SK-N-SH treated with all-trans-retinoic acid at 6 μM for 48 hours (cell line): ENCODE data around the gene WDR5.

Experiments used
- ATAC-seq: fragments of 200-7000 bp; cut with Tn5 transposase; 3 replicates; pipeline ENCODE4 v1.9.1; 2020; ENCODE audit warnings: mild to moderate bottlenecking, moderate library complexity
- ARNTL ChIP-seq: fragments of 450-650 bp; formaldehyde crosslinking; IDR thresholded peaks from 2 replicates; pipeline ENCODE4 v1.5.0; 2020; ENCODE audit warnings: low read depth, mild to moderate bottlenecking, moderate library complexity, borderline replicate concordance
- BACH2 ChIP-seq: fragments of 250-450 bp; sonication (Bioruptor Pico); IDR thresholded peaks from 2 replicates; pipeline ENCODE4 v1.9.0; 2021; ENCODE audit warnings: mild to moderate bottlenecking, borderline replicate concordance
- CSRNP3 ChIP-seq: fragments of 250-450 bp; sonication (Bioruptor Pico); IDR thresholded peaks from 2 replicates; pipeline ENCODE4 v1.5.1; 2021; ENCODE audit warnings: mild to moderate bottlenecking, moderate library complexity
- ESRRG ChIP-seq: fragments of 250-450 bp; sonication (Bioruptor Pico); IDR thresholded peaks from 2 replicates; pipeline ENCODE4 v1.6.1; 2021; ENCODE audit warnings: mild to moderate bottlenecking
- GLIS3 ChIP-seq: fragments of 250-450 bp; sonication (Bioruptor Pico); IDR thresholded peaks from 2 replicates; pipeline ENCODE4 v1.5.0; 2020; ENCODE audit warnings: mild to moderate bottlenecking, moderate library complexity
- PATZ1 ChIP-seq: fragments of 250-450 bp; sonication (Bioruptor Pico); IDR thresholded peaks from 2 replicates; pipeline ENCODE4 v1.8.0; 2020; ENCODE audit warnings: mild to moderate bottlenecking, moderate library complexity, borderline replicate concordance
- PPARA ChIP-seq: fragments of 250-450 bp; sonication (Bioruptor Pico); IDR thresholded peaks from 2 replicates; pipeline ENCODE4 v1.5.0; 2020; ENCODE audit warnings: mild to moderate bottlenecking, borderline replicate concordance
- RARB ChIP-seq: fragments of 250-450 bp; sonication (Bioruptor Pico); IDR thresholded peaks from 2 replicates; pipeline ENCODE4 v1.8.0; 2021; ENCODE audit warnings: mild to moderate bottlenecking, moderate library complexity
- SNAI2 ChIP-seq: fragments of 250-450 bp; sonication (Bioruptor Pico); IDR thresholded peaks from 2 replicates; pipeline ENCODE4 v1.5.0; 2020; ENCODE audit warnings: mild to moderate bottlenecking, moderate library complexity
- TCF4 ChIP-seq: fragments of 250-450 bp; sonication (Bioruptor Pico); IDR thresholded peaks from 2 replicates; pipeline ENCODE4 v1.8.0; 2021; ENCODE audit warnings: mild to moderate bottlenecking, moderate library complexity, borderline replicate concordance
- TSHZ2 ChIP-seq: fragments of 250-450 bp; sonication (Bioruptor Pico); IDR thresholded peaks from 2 replicates; pipeline ENCODE4 v1.5.0; 2020; ENCODE audit warnings: mild to moderate bottlenecking, moderate library complexity
- ZFP3 ChIP-seq: fragments of 250-450 bp; sonication (Bioruptor Pico); IDR thresholded peaks from 2 replicates; pipeline ENCODE4 v1.5.0; 2020; ENCODE audit warnings: mild to moderate bottlenecking, moderate library complexity
- ZFP30 ChIP-seq: fragments of 450-650 bp; formaldehyde crosslinking; IDR thresholded peaks from 2 replicates; pipeline ENCODE4 v1.5.0; 2022; ENCODE audit warnings: mild to moderate bottlenecking, moderate library complexity
- ZNF565 ChIP-seq: fragments of 450-650 bp; formaldehyde crosslinking; conservative IDR thresholded peaks from 2 replicates; pipeline ENCODE4 v1.5.0; 2020; ENCODE audit warnings: low read depth, mild to moderate bottlenecking, moderate library complexity
- ZNF70 ChIP-seq: fragments of 450-650 bp; formaldehyde crosslinking; IDR thresholded peaks from 2 replicates; pipeline ENCODE4 v1.5.0; 2020; ENCODE audit warnings: mild to moderate bottlenecking, moderate library complexity
- ZNF8 ChIP-seq: fragments of 450-650 bp; formaldehyde crosslinking; IDR thresholded peaks from 2 replicates; pipeline ENCODE4 v1.5.0; 2020; ENCODE audit warnings: mild to moderate bottlenecking, moderate library complexity
- TF ChIP-seq, protein P1 (sequence below): fragments of 250-450 bp; sonication (Bioruptor Pico); IDR thresholded peaks from 2 replicates; pipeline ENCODE4 v1.8.0; 2021; ENCODE audit warnings: low read depth, mild to moderate bottlenecking, moderate library complexity, borderline replicate concordance

The WDR5 gene

GRCh38 chr9:134101623-134102149, 34.2 kb upstream of the WDR5 start:
- peak; percentile 52; the same call in 2 of the 3 replicates for ATAC-seq
- TF ChIP-seq, protein P1, sequence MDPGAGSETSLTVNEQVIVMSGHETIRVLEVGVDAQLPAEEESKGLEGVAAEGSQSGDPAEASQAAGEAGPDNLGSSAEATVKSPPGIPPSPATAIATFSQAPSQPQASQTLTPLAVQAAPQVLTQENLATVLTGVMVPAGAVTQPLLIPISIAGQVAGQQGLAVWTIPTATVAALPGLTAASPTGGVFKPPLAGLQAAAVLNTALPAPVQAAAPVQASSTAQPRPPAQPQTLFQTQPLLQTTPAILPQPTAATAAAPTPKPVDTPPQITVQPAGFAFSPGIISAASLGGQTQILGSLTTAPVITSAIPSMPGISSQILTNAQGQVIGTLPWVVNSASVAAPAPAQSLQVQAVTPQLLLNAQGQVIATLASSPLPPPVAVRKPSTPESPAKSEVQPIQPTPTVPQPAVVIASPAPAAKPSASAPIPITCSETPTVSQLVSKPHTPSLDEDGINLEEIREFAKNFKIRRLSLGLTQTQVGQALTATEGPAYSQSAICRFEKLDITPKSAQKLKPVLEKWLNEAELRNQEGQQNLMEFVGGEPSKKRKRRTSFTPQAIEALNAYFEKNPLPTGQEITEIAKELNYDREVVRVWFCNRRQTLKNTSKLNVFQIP (CRISPR knock-in tag), result no peak
- TF ChIP-seq ZNF8 (CRISPR knock-in tag) (no peak), BACH2 (CRISPR knock-in tag) (no peak), TSHZ2 (CRISPR knock-in tag) (no peak), ZFP3 (no peak), PATZ1 (no peak)

DNA sequence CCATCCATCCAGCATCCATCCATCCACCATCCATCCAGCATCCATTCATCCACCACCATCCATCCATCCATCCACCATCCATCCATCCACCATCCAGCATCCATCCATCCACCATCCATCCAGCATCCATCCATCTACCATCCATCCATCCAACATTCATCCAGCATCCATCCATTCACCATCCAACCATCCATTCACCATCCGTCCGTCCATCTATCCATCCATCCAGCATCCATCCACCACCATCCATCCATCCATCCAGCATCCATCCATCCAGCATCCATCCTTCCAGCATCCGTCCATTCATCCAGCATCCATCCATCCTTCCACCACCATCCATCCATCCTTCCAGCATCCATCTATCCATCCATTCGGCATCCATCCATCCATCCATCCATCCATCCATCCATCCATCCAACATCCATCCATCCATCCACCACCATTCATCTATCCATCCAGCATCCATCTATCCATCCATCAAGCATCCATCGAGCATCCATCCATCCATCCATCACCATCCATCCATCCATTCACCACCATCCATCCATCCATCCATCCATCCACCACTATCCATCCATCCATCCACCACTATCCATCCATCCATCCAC, 32.4 kb upstream of the WDR5 start:
- ATAC-seq, result no peak
- no peak for TF ChIP-seq TCF4 (CRISPR knock-in tag)
- TF ChIP-seq PPARA (CRISPR knock-in tag), result no peak
- TF ChIP-seq ARNTL (CRISPR knock-in tag), result no peak
- no peak for TF ChIP-seq TSHZ2 (CRISPR knock-in tag)
- TF ChIP-seq SNAI2 (CRISPR knock-in tag), result no peak
- TF ChIP-seq GLIS3 (CRISPR knock-in tag), result no peak
- TF ChIP-seq, protein P1 (CRISPR knock-in tag), result no peak
- TF ChIP-seq CSRNP3, result no peak
- no peak for TF ChIP-seq ESRRG
- TF ChIP-seq ZFP30, result no peak
- no peak for TF ChIP-seq ZNF565 (CRISPR knock-in tag)
- TF ChIP-seq ZNF70 (CRISPR knock-in tag), result no peak
- no peak for TF ChIP-seq RARB (CRISPR knock-in tag)
- no peak for TF ChIP-seq PATZ1
- TF ChIP-seq, all 23 proteins: peak for 0
